ENCODE measurements around the gene FOXA3. TPM values are rescaled to one million over a fixed set of nuclear protein-coding genes. Genes with fewer than 3 reads are reported as not detected.

FOXA3 gene
- total RNA-seq (under 1 TPM; 0.59 to 0.62 TPM), polyA plus RNA-seq (not detected)

GRCh38 chr19:45863840-45864628, at the start of gene FOXA3:
FOXA3 (plus strand) TSS chr19:45864326; CDS start chr19:45864457, 131 bp downstream.
- H3K27ac ChIP-seq (ENCODE audit: low read depth, low read length): peak within 1 kb of the TSS; percentile 29
- ChIA-PET POLR2A (interaction anchor here (0.6 to 4.2 kb wide), 10 partner anchors 16 to 483 kb away, joined by 3 to 22 read pairs (median 4); partner anchors contain the start of genes CCDC61, DMWD, IRF2BP1 and MYPOP), CTCF (interaction anchor here (0.7 to 3.0 kb wide), 12 partner anchors 15 to 222 kb away, joined by 3 to 20 read pairs (median 3); partner anchors contain the start of genes IRF2BP1, MYPOP and SIX5)
- no peaks in the 10 kb centered on the region for H3K36me3 ChIP-seq (ENCODE audit: insufficient read depth, low read length)
- Mint-ChIP-seq H3K4me3 (peak within 1 kb of the TSS; percentile 88 to 96 (median 92)), H3K9me3 (no peaks in the 10 kb centered on the region), H3K27me3 (peaks cover 12 to 18% of the 10 kb centered on the region in 2 donors), H3K27ac (peak within 1 kb of the TSS; percentile 84 to 99 (median 93)), H3K36me3 (peaks cover 0 to 21% (median 0%) of the 10 kb centered on the region in 3 donors), H3K4me1 (peaks cover 23 to 36% (median 24%) of the 10 kb centered on the region in 3 donors)
- peaks cover 4% of the 10 kb centered on the region for H3K27me3 ChIP-seq (ENCODE audit: insufficient read depth, low read length, poor library complexity, severe bottlenecking)
- DNase-seq: peak; percentile 46 to 71 (median 50)
- peaks cover 16% of the 10 kb centered on the region for H3K4me1 ChIP-seq (ENCODE audit: insufficient read depth, low read length)
- H3K9me3 ChIP-seq (ENCODE audit: low read length): no peaks in the 10 kb centered on the region
- H3K4me3 ChIP-seq (ENCODE audit: low read length): peak within 1 kb of the TSS; percentile 71

- POLR2A ChIA-PET: no interaction called here
These were observed 49.2 kb upstream of the FOXA3 start, which contains the start of gene RSPH6A for GRCh38 chr19:45814851-45815480. RSPH6A (minus strand) TSS chr19:45815308; CDS start chr19:45815176, 132 bp downstream.

GRCh38 chr19:45815481-45816216, 48.5 kb upstream of the FOXA3 start:
- Mint-ChIP-seq H3K4me3 (peak overlapping the region in 1 of 7 donors; percentile 19), H3K27me3 (peaks cover 0 to 5% of the 10 kb centered on the region in 2 donors), H3K4me1 (peaks cover 3 to 5% (median 3%) of the 10 kb centered on the region in 3 donors), H3K27ac (no peak overlapping the region), H3K36me3 (peaks cover 0 to 13% (median 2%) of the 10 kb centered on the region in 3 donors), H3K9me3 (no peaks in the 10 kb centered on the region)
- Histone ChIP-seq H3K9me3 (ENCODE audit: low read length) (no peaks in the 10 kb centered on the region), H3K4me1 (ENCODE audit: insufficient read depth, low read length) (peaks cover 4% of the 10 kb centered on the region), H3K36me3 (ENCODE audit: insufficient read depth, low read length) (no peaks in the 10 kb centered on the region), H3K27ac (ENCODE audit: low read depth, low read length) (no peak overlapping the region), H3K4me3 (ENCODE audit: low read length) (no peak overlapping the region), H3K27me3 (ENCODE audit: insufficient read depth, low read length, poor library complexity, severe bottlenecking) (no peaks in the 10 kb centered on the region)
- ChIA-PET POLR2A (no interaction called here), CTCF (interaction anchor here (1.2 to 1.5 kb wide), 2 partner anchors 17 to 213 kb away, joined by 3 to 11 read pairs; no protein-coding TSS in a partner anchor)
- DNase-seq: no peak

More at GRCh38 chr19:45814851-45815480, 49.2 kb upstream of the FOXA3 start, which contains the start of gene RSPH6A:
- CTCF ChIA-PET: interaction anchor here (0.9 kb wide), 1 partner anchor 16 kb away, joined by 4 read pairs; no protein-coding TSS in a partner anchor
- Mint-ChIP-seq H3K27me3 (peaks cover 0 to 5% of the 10 kb centered on the region in 2 donors), H3K4me3 (peak within 1 kb of the TSS in 1 of 7 donors; percentile 19), H3K4me1 (peaks cover 3 to 5% (median 3%) of the 10 kb centered on the region in 3 donors), H3K27ac (no peak within 1 kb of the TSS), H3K36me3 (peaks cover 0 to 8% (median 0%) of the 10 kb centered on the region in 3 donors), H3K9me3 (no peaks in the 10 kb centered on the region)
- Histone ChIP-seq H3K27me3 (ENCODE audit: insufficient read depth, low read length, poor library complexity, severe bottlenecking) (no peaks in the 10 kb centered on the region), H3K4me3 (ENCODE audit: low read length) (no peak within 1 kb of the TSS), H3K36me3 (ENCODE audit: insufficient read depth, low read length) (no peaks in the 10 kb centered on the region), H3K4me1 (ENCODE audit: insufficient read depth, low read length) (peaks cover 4% of the 10 kb centered on the region), H3K9me3 (ENCODE audit: low read length) (no peaks in the 10 kb centered on the region), H3K27ac (ENCODE audit: low read depth, low read length) (no peak within 1 kb of the TSS)
- DNase-seq: no peak

GRCh38 chr19:45816236-45817009, 47.7 kb upstream of the FOXA3 start:
- Histone ChIP-seq H3K27ac (ENCODE audit: low read depth, low read length) (no peak overlapping the region), H3K4me3 (ENCODE audit: low read length) (no peak overlapping the region), H3K9me3 (ENCODE audit: low read length) (no peaks in the 10 kb centered on the region), H3K36me3 (ENCODE audit: insufficient read depth, low read length) (no peaks in the 10 kb centered on the region), H3K4me1 (ENCODE audit: insufficient read depth, low read length) (peaks cover 4% of the 10 kb centered on the region), H3K27me3 (ENCODE audit: insufficient read depth, low read length, poor library complexity, severe bottlenecking) (no peaks in the 10 kb centered on the region)
- Mint-ChIP-seq H3K9me3 (no peaks in the 10 kb centered on the region), H3K4me3 (no peak overlapping the region), H3K4me1 (peaks cover 3 to 5% (median 3%) of the 10 kb centered on the region in 3 donors), H3K36me3 (peaks cover 0 to 18% (median 2%) of the 10 kb centered on the region in 3 donors), H3K27ac (peak overlapping the region in 1 of 8 donors; percentile 29), H3K27me3 (peaks cover 0 to 2% of the 10 kb centered on the region in 2 donors)
- ChIA-PET CTCF (interaction anchor here (0.6 to 2.0 kb wide), 18 partner anchors 8 to 212 kb away, joined by 3 to 19 read pairs (median 4); partner anchors contain the start of genes DMWD, FBXO46 and SIX5), POLR2A (no interaction called here)
- no peak for DNase-seq

- Mint-ChIP-seq H3K27me3 (peaks cover 0 to 2% of the 10 kb centered on the region in 2 donors), H3K27ac (peak overlapping the region in 6 of 8 donors; percentile 21 to 81 (median 44)), H3K9me3 (no peaks in the 10 kb centered on the region), H3K36me3 (peaks cover 0 to 22% (median 2%) of the 10 kb centered on the region in 3 donors), H3K4me1 (peaks cover 3 to 5% (median 3%) of the 10 kb centered on the region in 3 donors), H3K4me3 (peak overlapping the region in 2 of 7 donors; percentile 3 to 12)
- POLR2A ChIA-PET: no interaction called here
- no peaks in the 10 kb centered on the region for H3K36me3 ChIP-seq (ENCODE audit: insufficient read depth, low read length)
- H3K4me3 ChIP-seq (ENCODE audit: low read length): no peak overlapping the region
- peak; percentile 89 to 96 (median 92) for DNase-seq
- peak overlapping the region; percentile 24 for H3K27ac ChIP-seq (ENCODE audit: low read depth, low read length)
- peaks cover 4% of the 10 kb centered on the region for H3K4me1 ChIP-seq (ENCODE audit: insufficient read depth, low read length)
- CTCF ChIA-PET: interaction anchor here (0.6 to 2.0 kb wide), 22 partner anchors 9 to 447 kb away, joined by 3 to 19 read pairs (median 4); partner anchors contain the start of genes DMWD, FBXO46 and SIX5
- no peaks in the 10 kb centered on the region for H3K27me3 ChIP-seq (ENCODE audit: insufficient read depth, low read length, poor library complexity, severe bottlenecking)
- no peaks in the 10 kb centered on the region for H3K9me3 ChIP-seq (ENCODE audit: low read length)
These were observed 47.0 kb upstream of the FOXA3 start for GRCh38 chr19:45817010-45817724.

- Histone ChIP-seq H3K4me1 (ENCODE audit: insufficient read depth, low read length) (peaks cover 4% of the 10 kb centered on the region), H3K27me3 (ENCODE audit: insufficient read depth, low read length, poor library complexity, severe bottlenecking) (no peaks in the 10 kb centered on the region), H3K27ac (ENCODE audit: low read depth, low read length) (peak overlapping the region; percentile 24), H3K9me3 (ENCODE audit: low read length) (no peaks in the 10 kb centered on the region), H3K4me3 (ENCODE audit: low read length) (no peak overlapping the region), H3K36me3 (ENCODE audit: insufficient read depth, low read length) (no peaks in the 10 kb centered on the region)
- peak overlapping the region in 1 of 8 donors; percentile 81 for H3K27ac Mint-ChIP-seq
- ChIA-PET POLR2A (no interaction called here), CTCF (interaction anchor here (0.7 to 2.0 kb wide), 11 partner anchors 12 to 447 kb away, joined by 3 to 19 read pairs (median 4); partner anchors contain the start of gene SIX5)
- H3K4me1 Mint-ChIP-seq: peaks cover 3 to 5% (median 3%) of the 10 kb centered on the region in 3 donors
- DNase-seq: peak in 1 of 5 donors; percentile 51
- H3K27me3 Mint-ChIP-seq: peaks cover 0 to 2% of the 10 kb centered on the region in 2 donors
- peaks cover 0 to 25% (median 2%) of the 10 kb centered on the region in 3 donors for H3K36me3 Mint-ChIP-seq
- no peak overlapping the region for H3K4me3 Mint-ChIP-seq
- H3K9me3 Mint-ChIP-seq: no peaks in the 10 kb centered on the region
These were observed 46.3 kb upstream of the FOXA3 start for GRCh38 chr19:45817725-45818301.
